ENCODE measurements around the gene OPCML.

- no peak for TF ChIP-seq CTCF (conservative IDR thresholded peaks at IDR 0.05; ENCODE audit: low read length)
- TF ChIP-seq EZH2phosphoT487 (IDR thresholded peaks at IDR 0.05; ENCODE audit: borderline replicate concordance), result no peak
Measured at GRCh38 chr11:133559833-133560471, 27.7 kb upstream of the OPCML start.
